Non-pigmented ciliary epithelial cell (primary cell): ENCODE measurements around the gene GABRB3.

ENCODE experiments used
- DNase-seq: peaks from one replicate; pipeline ENCODE4 v3.0.0-alpha.2; 2010; ENCODE audit warnings: low read depth

The GABRB3 gene

DNA sequence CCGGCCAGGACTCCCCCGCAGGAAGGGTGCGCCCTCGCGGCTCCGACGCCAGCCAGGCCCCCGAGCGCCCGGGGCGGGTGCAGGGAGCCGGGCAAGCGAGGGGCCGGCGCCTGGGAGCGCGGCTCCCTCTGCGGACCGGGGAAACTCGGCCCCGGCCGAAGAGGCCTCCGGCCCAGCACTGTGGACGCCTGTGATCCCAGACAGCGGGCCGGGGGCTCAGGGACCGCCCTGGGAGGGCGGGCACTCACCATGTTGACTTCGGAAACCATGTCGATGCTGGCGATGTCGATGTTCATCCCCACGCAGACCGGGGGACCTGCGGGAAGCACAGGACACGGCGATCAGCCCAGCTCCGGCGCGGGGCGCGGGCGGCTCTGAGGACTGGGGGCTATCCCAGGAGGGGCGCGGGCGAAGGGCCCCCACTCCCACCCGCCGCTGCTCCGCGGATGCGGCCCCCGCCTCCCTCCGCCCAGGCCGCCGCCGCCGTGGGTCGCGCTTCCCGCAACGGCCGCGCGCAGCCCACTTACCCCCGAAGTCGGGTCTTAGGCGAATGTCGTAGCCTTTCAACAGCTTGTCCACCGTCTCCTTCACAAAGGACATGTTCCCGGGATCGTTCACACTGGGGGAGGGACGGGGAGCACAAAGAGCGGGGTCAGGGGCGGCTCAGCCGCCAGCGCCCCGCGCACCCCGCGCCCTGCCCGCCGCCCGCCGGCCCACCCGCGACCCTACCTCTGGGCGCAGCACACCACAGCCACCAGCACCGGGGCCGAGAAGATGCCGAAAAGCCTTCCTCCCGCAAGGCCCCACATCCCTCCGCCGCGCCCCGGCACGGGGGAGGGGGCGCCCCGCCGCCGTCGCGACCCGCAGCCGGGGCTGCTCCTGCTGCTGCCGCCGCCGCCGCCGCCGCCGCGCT lies at the start of gene GABRB3:
Gene GABRB3, minus strand, starts transcription at position 913 of the 913 bp plus-strand sequence.
- DNase-seq: no peak

- no peak for DNase-seq
Observed at GRCh38 chr15:26807517-26808427, 34.9 kb upstream of the GABRB3 start.

- no peak for DNase-seq
Observed at GRCh38 chr15:26806574-26806973, 33.7 kb upstream of the GABRB3 start.

DNA sequence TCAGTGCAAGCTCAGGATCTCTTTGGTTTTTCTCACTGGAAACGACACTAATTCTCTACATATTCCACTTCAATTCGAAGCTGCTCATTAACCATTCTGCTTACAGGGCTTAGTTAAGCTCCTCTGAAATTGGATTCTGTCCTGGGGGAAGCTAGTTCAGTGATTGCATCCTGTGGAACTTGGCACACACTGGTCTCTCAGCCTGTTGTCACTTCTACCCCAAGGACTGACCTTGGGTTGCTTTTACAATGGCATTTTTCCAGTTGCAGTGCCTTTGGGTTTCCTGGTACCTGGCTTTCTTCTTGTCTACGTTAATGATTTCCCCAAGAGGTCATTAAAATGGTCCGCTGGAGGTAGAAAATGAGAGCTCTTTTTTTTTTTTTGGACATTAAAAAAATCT lies 33.3 kb upstream of the GABRB3 start:
- no peak for DNase-seq

DNA sequence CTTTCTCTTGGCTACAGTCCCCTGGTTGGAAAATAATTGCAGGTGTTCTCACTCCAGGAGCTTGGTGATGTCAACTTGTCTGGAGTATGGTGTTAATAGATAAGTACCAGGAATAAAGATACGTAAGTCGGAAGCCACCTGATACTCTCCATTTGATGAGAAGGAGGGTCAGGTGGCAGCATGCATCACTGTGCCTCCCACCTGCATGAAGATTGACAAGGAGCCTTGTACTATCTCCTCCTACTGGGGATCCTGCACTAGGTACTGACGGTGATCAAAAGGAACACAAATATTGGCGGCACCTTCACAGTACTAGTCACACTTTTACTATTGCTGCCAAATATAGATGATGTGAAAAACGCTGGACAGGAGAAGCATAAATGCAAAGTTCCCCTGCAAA lies 32.6 kb upstream of the GABRB3 start:
- DNase-seq: no peak

GRCh38 chr15:26804063-26804804 lies 31.4 kb upstream of the GABRB3 start:
- no peak for DNase-seq

- DNase-seq: no peak
Observed at GRCh38 chr15:26790118-26790517, 17.3 kb upstream of the GABRB3 start.

- DNase-seq: no peak
Observed at GRCh38 chr15:26781816-26782215, 8.9 kb upstream of the GABRB3 start.

GRCh38 chr15:26773917-26774316 lies 1.1 kb upstream of the GABRB3 start:
- DNase-seq: no peak

- DNase-seq: no peak
Observed at GRCh38 chr15:26773067-26773877, 406 bp upstream of the GABRB3 start.

DNA sequence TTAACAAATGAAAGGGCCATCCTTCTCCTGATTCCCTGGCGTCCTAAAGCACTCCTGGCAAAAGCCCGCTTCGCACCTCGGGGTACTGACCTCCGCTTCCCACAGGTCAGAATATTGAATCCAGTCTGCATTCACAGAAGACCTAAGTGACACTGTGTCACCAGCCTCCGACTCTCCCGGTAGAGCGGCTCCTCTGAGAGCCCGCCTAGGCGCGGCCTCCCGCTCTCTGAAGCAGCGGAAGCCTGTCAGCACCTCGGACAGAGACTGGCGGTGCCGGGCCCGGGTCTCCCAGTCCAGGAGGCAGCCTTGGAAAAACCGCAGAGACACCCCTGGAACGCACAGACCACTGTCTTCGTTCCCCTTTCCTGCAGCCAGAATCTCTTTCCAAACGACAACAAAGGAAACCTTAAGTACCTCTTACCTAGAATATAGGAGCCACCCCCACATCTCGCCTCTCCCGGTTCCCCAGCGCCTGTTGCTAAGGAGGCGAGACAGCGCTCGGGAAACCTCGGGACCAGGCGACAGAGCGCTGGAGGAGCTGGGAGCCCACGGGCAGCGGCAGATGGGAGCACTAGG lies 1.2 kb downstream of the GABRB3 start:
- DNase-seq: no peak

- no peak for DNase-seq
Observed at GRCh38 chr15:26771168-26771567, 1.7 kb downstream of the GABRB3 start.

- DNase-seq: no peak
Observed at GRCh38 chr15:26767169-26767670, 5.6 kb downstream of the GABRB3 start.

DNA sequence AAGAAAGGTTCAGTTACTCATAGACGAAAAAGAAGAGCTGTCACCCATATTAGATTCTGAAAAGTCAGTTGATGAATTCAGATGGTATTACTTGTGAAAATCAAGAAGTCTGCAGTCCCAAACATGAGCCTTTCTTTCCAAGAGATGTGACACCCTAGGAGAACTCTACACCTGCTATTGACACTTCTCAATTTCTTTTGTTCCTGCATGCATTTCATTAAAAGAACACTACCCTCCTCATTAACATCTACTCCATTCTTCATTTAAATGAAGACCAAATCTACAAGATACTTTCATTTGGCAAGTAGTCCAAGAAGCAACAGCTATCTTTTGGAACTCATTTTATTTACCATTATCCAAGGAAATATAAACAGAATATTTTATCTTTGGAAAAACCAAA lies 6.6 kb downstream of the GABRB3 start:
- DNase-seq: no peak

DNA sequence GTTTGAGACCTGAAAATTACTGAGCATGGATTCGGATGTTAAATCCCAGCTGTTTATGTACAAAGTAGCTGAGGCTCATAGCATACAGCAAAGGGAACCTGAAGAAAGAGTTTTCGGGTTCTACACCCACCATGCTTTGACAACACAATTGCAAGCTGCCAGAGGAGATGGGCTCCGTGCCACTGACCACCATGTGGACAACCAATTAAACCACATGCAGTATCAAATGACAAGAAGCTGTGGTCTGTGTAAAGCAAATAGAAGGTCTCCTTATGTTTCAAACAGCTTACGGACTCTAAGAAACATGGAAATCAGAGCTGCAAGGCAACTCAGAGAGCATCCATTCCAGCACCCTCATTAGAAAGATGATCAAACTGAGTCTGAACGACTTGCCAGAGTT lies 12.9 kb downstream of the GABRB3 start:
- DNase-seq: no peak

- no peak for DNase-seq
Observed at GRCh38 chr15:26758079-26758478, 14.8 kb downstream of the GABRB3 start.

DNA sequence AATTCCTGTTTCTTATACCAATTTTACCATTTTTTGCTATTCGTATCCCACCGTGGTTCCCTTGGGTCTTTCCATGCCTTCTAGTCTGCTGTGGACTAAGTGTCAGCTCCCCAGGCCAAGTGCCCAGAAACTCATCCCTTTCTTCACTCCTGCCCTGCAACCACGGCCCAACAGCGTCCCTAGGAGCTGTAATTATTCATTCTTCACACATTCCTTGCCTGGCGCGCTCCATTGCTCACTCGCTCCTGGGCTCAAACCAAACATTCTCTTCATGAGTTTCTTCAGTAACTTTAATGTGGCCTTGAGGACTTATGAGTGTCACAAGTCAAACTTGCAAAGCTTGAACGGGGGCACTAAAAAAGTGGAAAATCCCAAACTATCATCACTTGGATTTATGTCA lies 15.7 kb downstream of the GABRB3 start:
- DNase-seq: no peak

- no peak for DNase-seq
Observed at GRCh38 chr15:26744894-26745293, 28.0 kb downstream of the GABRB3 start.

- DNase-seq: no peak
Observed at GRCh38 chr15:26739791-26740190, 33.1 kb downstream of the GABRB3 start.

DNA sequence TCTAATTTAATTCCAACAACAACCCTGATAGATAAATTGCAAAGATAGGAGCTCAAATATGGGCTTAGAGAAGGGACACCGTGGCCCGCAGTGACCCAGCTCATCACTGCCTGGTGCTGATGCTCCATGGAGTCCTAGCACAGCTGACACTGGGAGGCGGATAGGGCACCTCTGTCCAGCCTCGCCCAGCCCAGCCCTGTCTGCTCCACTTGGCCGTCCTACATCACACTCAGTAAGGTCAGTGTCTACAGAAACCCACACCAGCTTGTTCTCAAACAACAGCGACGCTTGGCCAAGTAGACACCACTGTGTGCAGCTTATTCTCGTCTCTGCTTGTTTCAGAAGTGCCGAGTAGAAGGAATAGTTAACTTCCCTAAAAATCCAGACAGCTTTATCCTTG lies 33.9 kb downstream of the GABRB3 start:
- no peak for DNase-seq
